GM18867 (cell line): ENCODE data around the gene DNAH3.
"Not testable (repeated sequence)": the region's sequence is repeated elsewhere in the genome, so short reads cannot be mapped to it uniquely, and the experiment has no call there.

Source experiments
- ATAC-seq: cut with Tn5 transposase; IDR thresholded peaks from one replicate; pipeline ENCODE4 v1.9.1; 2021; ENCODE audit warnings: mild to moderate bottlenecking, moderate library complexity; ENCODE audit not compliant: unreplicated experiment

Gene DNAH3, protein sequence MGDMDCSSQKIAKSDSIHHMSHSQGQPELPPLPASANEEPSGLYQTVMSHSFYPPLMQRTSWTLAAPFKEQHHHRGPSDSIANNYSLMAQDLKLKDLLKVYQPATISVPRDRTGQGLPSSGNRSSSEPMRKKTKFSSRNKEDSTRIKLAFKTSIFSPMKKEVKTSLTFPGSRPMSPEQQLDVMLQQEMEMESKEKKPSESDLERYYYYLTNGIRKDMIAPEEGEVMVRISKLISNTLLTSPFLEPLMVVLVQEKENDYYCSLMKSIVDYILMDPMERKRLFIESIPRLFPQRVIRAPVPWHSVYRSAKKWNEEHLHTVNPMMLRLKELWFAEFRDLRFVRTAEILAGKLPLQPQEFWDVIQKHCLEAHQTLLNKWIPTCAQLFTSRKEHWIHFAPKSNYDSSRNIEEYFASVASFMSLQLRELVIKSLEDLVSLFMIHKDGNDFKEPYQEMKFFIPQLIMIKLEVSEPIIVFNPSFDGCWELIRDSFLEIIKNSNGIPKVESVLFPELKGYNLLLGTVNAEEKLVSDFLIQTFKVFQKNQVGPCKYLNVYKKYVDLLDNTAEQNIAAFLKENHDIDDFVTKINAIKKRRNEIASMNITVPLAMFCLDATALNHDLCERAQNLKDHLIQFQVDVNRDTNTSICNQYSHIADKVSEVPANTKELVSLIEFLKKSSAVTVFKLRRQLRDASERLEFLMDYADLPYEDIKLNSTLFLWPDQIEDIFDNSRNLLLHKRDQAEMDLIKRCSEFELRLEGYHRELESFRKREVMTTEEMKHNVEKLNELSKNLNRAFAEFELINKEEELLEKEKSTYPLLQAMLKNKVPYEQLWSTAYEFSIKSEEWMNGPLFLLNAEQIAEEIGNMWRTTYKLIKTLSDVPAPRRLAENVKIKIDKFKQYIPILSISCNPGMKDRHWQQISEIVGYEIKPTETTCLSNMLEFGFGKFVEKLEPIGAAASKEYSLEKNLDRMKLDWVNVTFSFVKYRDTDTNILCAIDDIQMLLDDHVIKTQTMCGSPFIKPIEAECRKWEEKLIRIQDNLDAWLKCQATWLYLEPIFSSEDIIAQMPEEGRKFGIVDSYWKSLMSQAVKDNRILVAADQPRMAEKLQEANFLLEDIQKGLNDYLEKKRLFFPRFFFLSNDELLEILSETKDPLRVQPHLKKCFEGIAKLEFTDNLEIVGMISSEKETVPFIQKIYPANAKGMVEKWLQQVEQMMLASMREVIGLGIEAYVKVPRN (N-terminal part only)

DNA sequence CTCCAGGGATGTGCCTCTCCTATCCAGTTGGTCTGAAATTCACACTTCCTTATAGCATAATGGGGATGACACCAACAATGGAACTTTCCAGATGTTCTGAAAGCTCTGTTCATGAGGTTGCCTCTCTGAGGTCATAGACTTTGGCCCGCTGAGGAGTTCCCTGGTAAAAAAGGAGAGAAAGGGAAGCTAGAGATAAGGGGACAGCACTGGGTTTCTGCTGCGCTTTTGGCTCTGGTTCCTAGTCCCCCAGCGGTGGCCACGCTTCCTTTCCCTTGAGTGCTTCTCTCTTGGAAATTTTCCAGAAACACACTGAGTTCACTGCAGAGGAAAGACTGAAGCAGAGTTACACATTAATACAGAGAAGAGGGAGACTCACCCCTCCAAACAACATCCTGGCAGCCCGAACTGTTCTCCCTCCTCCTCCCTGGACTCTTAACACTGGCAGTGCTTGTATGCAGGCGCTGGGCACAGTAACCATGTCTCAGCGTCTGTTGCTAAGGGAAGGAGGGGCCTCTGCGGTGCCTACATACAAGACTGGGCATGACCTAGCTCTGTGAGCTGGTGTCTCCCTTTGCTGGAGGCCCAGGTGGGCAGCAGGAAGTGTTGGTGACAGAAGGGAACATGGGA lies at the start of gene DNAH3:
TSS of gene DNAH3 (minus strand) at position 472 of the 627 bp plus-strand sequence. CDS start 527 bp downstream, outside the sequence.
- no peak for ATAC-seq

DNA sequence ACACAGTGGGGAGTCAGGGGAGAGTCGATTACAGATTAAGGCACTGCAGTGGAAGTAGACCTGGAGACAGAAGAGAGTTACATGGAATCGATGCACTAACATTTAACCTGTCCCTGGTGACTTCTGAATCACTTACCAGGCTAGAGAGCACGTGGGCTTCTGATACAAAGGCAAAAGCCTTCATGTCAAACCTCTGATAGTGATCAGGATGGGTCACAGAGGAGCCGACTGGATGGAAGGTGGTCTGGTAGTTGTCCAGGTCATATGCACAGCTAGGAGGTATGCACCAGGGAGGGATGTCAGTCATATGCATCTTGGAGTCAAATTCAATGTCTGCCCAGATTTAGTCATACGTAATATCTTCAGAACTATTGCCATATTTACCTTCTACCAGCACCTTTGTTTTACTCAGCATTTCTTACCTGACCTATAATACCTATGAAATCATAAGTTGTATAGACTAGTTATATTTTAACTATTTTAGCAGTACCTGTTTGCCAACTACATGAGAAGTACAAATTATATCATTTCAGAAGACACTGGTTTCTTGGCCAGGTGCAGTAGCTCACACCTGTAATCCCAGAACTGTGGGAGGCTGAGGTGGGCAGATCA lies 49.1 kb upstream of the DNAH3 start:
- ATAC-seq = no peak

DNA sequence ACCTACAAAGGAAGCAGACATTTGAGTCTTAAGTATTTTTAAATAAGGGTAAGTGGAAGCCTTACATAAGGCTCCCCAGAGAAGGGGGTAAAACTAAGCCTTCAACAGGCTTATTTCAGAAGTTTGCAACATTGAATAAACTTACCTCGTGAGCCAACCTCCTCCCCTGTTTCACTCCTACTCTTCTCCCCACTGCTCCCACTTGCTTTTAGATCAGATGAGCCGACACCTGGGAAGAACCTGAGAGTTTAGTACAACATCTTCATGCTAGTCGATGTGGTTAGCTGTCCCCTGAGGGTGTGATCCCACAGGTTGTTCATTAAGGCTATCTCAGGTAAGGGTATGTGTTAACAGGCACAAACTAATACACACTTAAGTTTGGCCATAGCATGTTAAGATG lies 47.0 kb upstream of the DNAH3 start:
- ATAC-seq = no peak

DNA sequence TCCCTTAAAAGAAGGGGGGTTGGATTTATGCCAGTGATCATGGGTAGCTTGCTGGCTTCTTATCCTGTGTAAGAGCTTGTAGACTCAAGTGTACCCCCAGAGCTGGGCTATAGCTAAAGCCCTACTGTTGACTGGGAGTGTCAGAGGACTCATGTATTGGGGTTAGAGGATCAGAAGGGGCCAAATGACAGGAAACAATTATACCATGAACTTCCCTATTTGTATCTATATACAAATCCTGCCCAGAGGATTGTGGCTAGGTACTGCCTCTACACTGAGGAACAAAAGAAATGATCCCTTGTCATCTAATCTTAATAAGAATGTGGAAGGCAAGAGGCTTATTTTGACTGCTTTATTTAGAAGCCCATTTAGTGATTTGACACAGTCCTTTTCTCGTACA lies 46.5 kb upstream of the DNAH3 start:
- ATAC-seq = no peak

DNA sequence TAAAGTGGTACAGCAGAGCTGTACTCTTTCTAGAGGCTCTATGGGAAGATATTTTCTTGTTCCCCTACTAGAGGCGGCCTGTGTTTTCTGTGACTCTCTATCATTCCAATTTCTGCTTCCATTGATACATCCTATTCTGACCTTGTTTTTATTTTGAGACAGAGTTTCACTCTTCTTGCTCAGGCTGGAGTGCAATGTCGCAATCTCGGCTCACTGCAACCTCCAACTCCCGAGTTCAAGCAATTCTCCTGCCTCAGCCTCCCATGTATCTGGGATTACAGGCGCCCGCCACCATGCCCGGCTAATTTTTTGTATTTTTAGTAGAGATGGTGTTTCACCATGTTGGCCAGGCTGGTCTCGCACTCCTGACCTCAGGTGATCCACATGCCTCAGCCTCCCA lies 44.7 kb upstream of the DNAH3 start:
- ATAC-seq = not testable (repeated sequence)

DNA sequence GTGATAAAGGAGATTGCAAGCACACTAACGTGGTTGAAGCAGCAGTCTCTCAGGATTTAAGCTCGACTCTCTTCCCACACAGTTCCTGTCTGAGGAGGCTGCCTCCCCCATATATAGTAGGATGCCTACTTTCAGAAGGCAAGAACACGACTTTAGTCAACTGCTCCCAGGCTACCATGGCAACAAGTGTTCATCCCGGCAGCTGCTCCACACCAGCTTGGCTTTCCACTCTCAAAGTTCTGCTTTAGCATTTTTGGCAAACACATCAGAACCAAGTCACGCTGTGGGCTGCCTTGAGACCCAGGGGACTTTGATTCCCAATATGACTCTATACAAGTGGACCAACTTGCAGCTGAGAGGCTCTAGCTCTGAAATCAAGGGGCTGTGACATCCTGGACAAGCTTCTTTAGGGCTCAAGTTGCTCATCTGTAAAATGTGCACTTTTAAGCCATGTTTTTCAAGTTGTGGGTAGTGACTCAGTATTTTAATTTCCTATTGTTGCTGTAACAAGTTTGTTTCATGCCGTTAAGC lies 44.2 kb upstream of the DNAH3 start:
- ATAC-seq = no peak

DNA sequence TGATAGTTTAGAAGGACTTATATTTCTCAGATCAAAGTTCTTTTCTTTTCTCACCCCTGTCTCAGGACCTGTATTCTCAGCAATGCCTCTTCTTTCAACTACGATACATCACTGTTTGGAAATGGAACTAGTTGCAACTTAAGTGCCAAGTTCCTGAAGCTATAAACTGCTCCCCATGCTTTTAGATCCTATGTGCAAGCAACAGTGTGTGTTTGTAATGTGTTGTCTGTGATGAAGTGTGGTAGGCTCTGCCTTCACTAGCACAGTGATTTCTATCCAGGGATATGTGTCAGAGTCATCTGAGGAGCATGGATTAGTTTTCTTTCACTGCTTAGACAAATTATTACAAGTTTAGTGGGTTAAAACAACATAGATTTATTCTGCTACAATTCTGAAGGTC lies 42.3 kb upstream of the DNAH3 start:
- ATAC-seq = no peak

DNA sequence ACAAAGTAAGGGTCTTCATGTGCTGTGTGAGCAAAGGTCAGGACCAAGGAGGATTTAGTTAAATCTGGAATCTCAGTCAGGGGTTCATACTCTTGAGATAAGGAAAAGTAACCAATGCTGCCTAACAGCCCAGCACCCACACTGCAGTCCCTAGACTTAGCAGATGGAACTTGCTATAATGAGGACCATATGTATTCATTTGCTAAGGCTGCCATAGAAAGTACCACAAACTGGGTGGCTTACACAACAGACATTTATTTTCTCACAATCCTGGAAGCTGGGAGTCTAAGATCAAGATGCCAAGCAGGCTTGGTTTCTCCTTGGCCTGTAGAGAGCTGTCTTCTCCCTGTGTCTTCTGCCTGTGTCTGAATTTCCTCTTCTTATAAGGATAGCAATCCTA lies 40.0 kb upstream of the DNAH3 start:
- no peak for ATAC-seq

DNA sequence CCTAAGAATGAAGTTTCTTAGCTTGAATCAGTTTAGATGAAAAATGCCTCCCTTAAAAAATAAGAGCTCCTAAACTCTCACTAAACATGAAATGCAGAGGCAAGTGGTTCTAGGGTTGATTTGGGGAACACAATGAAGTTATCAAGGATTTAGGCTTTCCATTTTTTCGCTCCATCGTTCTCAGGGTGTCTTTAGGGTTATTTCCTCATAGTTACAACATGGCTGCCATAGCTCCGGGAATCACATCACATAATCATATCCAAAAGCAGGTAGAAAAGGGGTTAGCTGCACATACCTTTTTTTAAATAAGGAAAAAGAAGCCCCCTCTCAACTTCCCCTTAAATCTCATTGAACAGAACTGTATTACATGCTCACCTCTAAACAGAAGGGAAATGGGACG lies 39.4 kb upstream of the DNAH3 start:
- ATAC-seq = no peak

DNA sequence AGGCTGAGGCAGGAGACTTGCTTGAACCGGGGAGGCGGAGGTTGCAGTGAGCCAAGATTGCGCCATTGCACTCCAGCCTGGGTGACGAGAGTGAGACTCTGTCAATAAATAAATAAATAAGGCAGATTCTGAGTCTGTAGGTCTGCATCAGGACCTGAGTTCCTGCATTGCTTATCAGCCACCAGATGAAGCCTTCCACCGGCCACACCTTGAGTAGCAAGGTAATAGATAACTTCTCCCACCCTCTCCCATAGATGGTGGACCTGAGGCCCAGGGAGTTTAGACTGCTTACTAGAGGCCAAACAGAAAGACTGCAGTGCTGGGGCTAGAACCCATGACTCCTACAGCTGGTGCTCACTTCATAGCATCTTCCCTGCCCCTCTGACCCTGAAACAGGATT lies 38.7 kb upstream of the DNAH3 start:
- ATAC-seq = no peak

DNA sequence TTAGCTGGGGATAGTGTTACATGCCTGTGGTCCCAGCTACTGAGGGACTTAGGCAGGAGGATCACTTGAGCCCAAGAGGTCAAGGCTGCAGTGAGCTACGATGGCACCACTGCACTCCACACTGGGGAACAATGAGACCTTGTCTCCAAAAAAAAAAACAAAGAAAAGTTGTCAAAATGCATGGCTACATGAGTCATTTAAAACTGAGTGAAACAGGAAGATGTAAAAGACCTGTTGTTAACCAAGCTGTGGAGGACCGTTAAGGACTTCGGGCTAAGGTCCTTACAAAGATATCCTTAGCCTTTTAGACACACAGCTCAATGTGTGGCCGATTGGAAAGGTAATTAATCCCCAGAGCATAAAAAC lies 35.7 kb upstream of the DNAH3 start:
- no peak for ATAC-seq

DNA sequence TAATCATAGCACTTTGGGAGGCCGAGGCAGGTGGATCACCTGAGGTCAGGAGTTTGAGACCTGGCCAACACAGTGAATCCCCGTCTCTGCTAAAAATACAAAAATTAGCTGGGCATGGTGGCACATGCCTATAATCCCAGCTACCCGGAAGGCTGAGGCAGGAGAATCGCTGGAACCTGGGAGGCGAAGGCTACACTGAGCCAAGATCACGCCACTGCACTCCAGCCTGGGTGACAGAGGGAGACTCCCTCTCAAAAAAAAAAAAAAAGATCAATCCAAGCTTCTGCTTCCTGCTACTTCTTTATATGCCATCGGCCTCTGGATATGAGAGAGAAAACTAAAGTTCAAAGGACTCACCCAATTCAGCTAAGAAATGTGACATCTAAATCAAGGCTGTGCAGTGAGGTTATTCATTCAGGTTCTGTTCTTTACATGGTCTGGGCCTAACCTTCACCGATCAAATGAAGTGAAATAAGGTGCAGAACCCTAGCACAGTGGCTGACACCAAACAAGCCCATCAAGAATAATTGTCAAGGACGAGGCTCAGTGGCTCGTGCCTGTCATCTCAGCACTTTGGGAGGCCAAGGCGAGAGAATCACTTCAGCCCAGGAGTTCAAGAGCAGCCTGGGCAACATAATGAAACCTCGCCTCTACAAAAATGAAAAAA lies 35.1 kb upstream of the DNAH3 start:
- no peak for ATAC-seq

DNA sequence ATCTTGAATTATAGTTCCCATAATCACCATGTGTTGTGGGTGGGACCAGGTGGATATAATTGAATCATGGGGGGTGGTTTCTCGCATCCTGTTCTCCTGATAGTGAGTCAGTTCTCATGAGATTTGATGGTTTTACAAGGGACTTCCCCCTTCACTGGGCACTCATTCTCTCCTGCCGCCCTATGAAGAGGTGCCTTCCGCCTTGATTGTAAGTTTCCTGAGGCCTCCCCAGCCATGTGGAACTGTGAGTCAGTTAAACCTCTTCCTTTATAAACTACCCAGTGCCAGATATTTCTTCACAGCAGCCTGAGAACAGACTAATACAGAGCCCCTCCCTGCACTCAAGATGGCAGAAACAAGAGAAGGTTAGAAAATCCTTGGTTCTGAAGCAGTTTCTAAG lies 34.2 kb upstream of the DNAH3 start:
- no peak for ATAC-seq

DNA sequence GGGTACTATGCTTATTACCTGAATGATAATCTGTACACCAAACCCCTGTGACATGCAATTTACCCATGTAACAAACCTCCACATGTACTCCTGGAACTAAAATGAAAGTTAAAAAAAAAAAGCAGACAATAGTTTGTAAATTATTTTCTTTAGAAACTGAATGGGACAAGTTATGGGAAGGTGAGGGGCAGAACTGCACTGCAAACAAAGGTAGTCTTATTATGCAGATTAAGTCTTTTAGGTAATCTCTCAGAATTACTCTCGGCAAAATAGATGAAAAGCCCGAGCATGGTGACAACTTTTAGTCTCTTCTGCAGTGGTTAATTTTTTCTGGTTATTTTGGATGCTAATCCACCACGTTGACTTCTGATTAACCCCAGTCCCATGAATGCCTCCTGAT lies 33.3 kb upstream of the DNAH3 start:
- no peak for ATAC-seq

DNA sequence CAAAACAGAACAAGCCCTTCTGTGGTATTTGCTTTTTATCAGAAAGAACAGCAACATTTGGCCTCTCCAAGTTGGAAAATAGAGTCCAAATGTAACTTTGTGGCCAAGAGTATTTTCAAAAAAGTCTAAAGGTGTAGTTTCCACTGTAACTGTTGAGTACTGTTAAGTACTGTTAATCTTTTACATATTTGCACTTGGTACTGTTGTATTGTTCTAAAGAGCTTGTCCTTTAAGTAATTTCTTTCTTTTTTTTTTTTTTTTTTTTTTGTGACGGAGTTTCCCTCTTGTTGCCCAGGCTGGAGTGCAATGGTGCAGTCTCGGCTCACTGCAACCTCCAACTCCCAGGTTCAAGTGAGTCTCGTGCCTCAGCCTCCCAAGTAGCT lies 29.3 kb upstream of the DNAH3 start:
- no peak for ATAC-seq

DNA sequence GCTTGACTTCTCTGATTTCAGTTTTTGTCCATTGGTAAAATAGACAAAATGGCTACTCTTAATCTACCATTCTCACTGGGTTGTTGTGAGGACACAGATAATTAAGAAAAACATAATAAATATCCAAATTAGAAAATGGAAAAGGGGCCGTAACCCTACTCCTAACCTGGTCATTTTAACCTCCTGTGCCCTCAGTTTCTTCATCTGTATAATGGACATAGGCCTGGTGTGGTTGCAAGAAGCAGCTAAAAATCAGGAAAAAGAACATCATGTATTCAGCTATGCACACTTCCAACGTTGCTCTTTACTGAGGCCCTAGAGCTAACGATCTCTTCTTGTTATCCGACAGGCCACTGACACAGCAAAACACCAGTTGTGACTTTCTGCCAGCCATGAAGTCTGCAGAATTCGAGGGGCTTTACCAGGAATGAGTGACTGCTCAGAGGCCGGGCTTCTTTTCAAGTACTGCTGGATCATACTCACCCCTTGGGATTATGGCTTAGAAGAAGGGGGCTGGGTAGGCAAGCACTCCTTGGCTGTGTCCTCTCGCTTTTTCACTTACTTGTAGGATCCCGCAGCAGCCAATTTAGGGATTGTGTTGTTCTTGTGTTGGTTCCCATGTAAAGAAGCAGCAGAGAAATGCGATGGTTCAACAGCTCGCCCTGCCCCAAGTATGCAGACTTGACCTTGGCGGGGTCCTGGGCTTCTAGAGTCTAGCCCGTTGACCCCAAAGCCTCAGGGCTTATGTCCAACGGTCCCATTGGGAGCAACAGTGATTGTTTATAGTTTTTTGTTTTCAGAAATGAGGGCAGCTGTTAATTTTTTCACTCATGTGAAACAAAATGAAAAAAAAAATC lies 28.7 kb upstream of the DNAH3 start:
- no peak for ATAC-seq

DNA sequence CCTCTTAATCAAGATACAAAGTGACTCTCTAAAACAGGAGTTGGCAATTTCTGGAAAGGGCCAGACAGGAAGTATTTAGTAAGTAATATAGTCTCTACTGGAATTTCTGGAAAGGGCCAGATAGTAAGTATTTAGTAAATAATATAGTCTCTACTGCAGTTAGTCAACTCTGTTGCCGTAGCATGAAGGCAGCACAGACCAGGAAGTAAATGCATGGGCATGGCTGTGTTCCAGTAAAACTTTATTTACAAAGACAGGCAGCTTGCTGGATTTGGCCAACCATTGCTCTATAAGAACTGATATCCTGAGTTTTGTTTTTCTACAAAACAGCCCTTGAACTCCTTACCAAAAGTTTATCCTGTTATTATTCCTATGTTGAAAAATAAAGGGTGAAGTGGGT lies 24.8 kb upstream of the DNAH3 start:
- ATAC-seq = no peak

DNA sequence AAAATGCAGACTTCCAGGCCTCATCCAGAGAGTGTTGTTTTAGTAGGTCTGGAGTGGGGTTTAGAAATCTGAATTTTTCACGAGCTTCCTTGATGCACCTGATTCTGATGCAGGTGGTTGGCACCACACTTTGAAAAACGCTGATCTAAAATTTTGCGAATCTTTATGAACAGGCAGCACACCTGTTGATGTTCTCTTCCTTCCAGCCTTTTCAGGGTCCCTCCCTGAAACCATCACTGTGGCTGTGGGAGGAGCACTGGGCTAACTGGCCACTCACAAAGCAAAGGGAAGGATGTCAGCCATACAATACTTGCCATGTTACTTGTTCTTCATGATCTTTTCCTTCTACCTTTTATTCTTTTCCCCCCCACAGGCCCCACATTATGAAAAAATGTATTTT lies 22.0 kb upstream of the DNAH3 start:
- ATAC-seq = no peak

DNA sequence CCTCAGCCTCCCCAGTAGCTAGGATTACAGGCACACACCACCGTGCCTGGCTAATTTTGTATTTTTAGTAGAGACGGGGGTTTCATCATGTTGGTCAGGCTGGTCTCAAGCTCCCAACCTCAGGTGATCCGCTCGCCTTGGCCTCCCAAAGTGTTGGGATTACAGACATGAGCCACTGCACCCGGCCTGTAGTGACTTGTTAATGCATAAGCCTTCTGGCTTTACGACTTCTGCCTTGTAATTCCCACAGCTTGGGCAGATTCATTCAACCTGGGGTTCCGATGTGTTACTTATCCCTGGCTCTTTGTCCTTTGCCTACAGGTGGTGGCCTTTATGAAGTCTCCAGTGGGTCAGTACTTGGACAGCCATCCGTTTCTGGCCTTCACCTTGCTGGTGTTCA lies 19.5 kb upstream of the DNAH3 start:
- ATAC-seq = not testable (repeated sequence)
